ENCODE data around the gene BEAN1.

GRCh38 chr16:66462912-66463311 is 35.8 kb downstream of the BEAN1 start:
- TF ChIP-seq CTCF (IDR thresholded peaks at IDR 0.05; ENCODE audit: borderline replicate concordance, extremely low read depth, low read length, poor library complexity, severe bottlenecking): no peak
- TF ChIP-seq EZH2 (IDR thresholded peaks at IDR 0.05; ENCODE audit: borderline replicate concordance, low read depth, low read length, severe bottlenecking): no peak
